SK-N-MC (cell line): Measurements from ENCODE around the gene ANK3.

Source experiments
- DNase-seq: peaks from one replicate; pipeline ENCODE4 v3.0.0-alpha.2; 2011; ENCODE audit warnings: low read depth, low spot score
- H3K27ac ChIP-seq: fragments of 200-600 bp; sonication (generic); 2 replicates; pipeline ENCODE4 v1.5.1; 2016; ENCODE audit warnings: mixed run types
- H3K36me3 ChIP-seq: fragments of 200-600 bp; sonication (generic); 2 replicates; pipeline ENCODE4 v1.6.1; 2017; ENCODE audit warnings: antibody characterized with exemption, low read length, mixed read lengths; ENCODE audit not compliant: insufficient read depth
- H3K4me3 ChIP-seq: fragments of 200-600 bp; sonication (generic); 2 replicates; pipeline ENCODE4 v1.5.1; 2016
- H3K9ac ChIP-seq: fragments of 200-600 bp; sonication (generic); 2 replicates; pipeline ENCODE4 v1.8.0; 2017; ENCODE audit warnings: mixed run types, mixed read lengths; ENCODE audit not compliant: insufficient read length
- H3K9me3 ChIP-seq: fragments of 200-600 bp; sonication (generic); 2 replicates; pipeline ENCODE4 v1.6.1; 2017; ENCODE audit warnings: low read depth, mild to moderate bottlenecking, antibody characterized with exemption, low read length, moderate library complexity, mixed read lengths
- EZH2 ChIP-seq: fragments of 200-600 bp; sonication (generic); IDR thresholded peaks from one replicate; pipeline ENCODE4 v1.6.1; 2017; ENCODE audit warnings: antibody characterized with exemption
- FOXP2 ChIP-seq: optimal IDR thresholded peaks from 2 replicates; pipeline ENCODE3; 2011; ENCODE audit warnings: mild to moderate bottlenecking, moderate library complexity; ENCODE audit not compliant: insufficient read depth; ENCODE audit errors: extremely low read length, control extremely low read depth
- POLR2AphosphoS5 ChIP-seq: IDR thresholded peaks from 2 replicates; pipeline ENCODE4 v1.6.1; 2012; ENCODE audit warnings: mild to moderate bottlenecking, low read depth, low read length, borderline replicate concordance

The ANK3 gene

GRCh38 chr10:60305380-60305892 lies 84.2 kb downstream of the ANK3 start:
- no peak overlapping the region for H3K27ac ChIP-seq
- no peak overlapping the region for H3K4me3 ChIP-seq
- TF ChIP-seq POLR2AphosphoS5, result no peak
- no peak for TF ChIP-seq FOXP2
- TF ChIP-seq EZH2, result no peak
- no peak for DNase-seq
- H3K36me3 ChIP-seq, result no peaks in the 10 kb centered on the region
- H3K9me3 ChIP-seq, result no peaks in the 10 kb centered on the region
- no peak overlapping the region for H3K9ac ChIP-seq

- no peak for TF ChIP-seq EZH2
- no peak for DNase-seq
- H3K27ac ChIP-seq, result no peak overlapping the region
- H3K4me3 ChIP-seq, result no peak overlapping the region
- no peaks in the 10 kb centered on the region for H3K36me3 ChIP-seq
- no peaks in the 10 kb centered on the region for H3K9me3 ChIP-seq
- H3K9ac ChIP-seq, result no peak overlapping the region
These were observed 84.8 kb downstream of the ANK3 start for GRCh38 chr10:60304829-60305379.

- TF ChIP-seq EZH2, result no peak
- TF ChIP-seq FOXP2, result no peak
- TF ChIP-seq POLR2AphosphoS5, result no peak
- Histone ChIP-seq H3K9me3 (no peaks in the 10 kb centered on the region), H3K36me3 (no peaks in the 10 kb centered on the region), H3K4me3 (no peak overlapping the region), H3K9ac (no peak overlapping the region), H3K27ac (no peak overlapping the region)
- DNase-seq, result no peak
These were observed 85.9 kb downstream of the ANK3 start for GRCh38 chr10:60303778-60304177.

GRCh38 chr10:60299961-60300883 lies 89.5 kb downstream of the ANK3 start:
- DNase-seq, result no peak
- Histone ChIP-seq H3K9ac (no peak overlapping the region), H3K4me3 (no peak overlapping the region)

GRCh38 chr10:60299390-60299778 lies 90.3 kb downstream of the ANK3 start:
- H3K9ac ChIP-seq, result no peak overlapping the region
- DNase-seq, result no peak
- H3K4me3 ChIP-seq, result no peak overlapping the region
- no peaks in the 10 kb centered on the region for H3K9me3 ChIP-seq
- TF ChIP-seq FOXP2 (no peak), EZH2 (no peak), POLR2AphosphoS5 (no peak)
- H3K36me3 ChIP-seq, result no peaks in the 10 kb centered on the region
- H3K27ac ChIP-seq, result no peak overlapping the region

More at GRCh38 chr10:60299961-60300883, 89.5 kb downstream of the ANK3 start:
- Histone ChIP-seq H3K9me3 (no peaks in the 10 kb centered on the region), H3K36me3 (no peaks in the 10 kb centered on the region), H3K27ac (no peak overlapping the region)
- TF ChIP-seq FOXP2 (no peak), POLR2AphosphoS5 (no peak)

GRCh38 chr10:60298408-60299389 lies 91.0 kb downstream of the ANK3 start:
- Histone ChIP-seq H3K36me3 (no peaks in the 10 kb centered on the region), H3K9me3 (no peaks in the 10 kb centered on the region), H3K4me3 (no peak overlapping the region), H3K9ac (no peak overlapping the region), H3K27ac (no peak overlapping the region)
- TF ChIP-seq FOXP2, result no peak
- TF ChIP-seq EZH2, result no peak
- TF ChIP-seq POLR2AphosphoS5, result no peak
- no peak for DNase-seq

GRCh38 chr10:60296073-60296472 lies 93.6 kb downstream of the ANK3 start:
- Histone ChIP-seq H3K27ac (no peak overlapping the region), H3K36me3 (no peaks in the 10 kb centered on the region), H3K4me3 (no peak overlapping the region), H3K9me3 (no peaks in the 10 kb centered on the region), H3K9ac (no peak overlapping the region)
- no peak for TF ChIP-seq POLR2AphosphoS5
- TF ChIP-seq EZH2, result no peak
- TF ChIP-seq FOXP2, result no peak
- no peak for DNase-seq
